GM12801 (cell line): ENCODE measurements around the gene TENM4.

ENCODE experiments used
- TF ChIP-seq, protein P1 (sequence below): IDR thresholded peaks from one replicate; pipeline ENCODE4 v1.5.1; 2011; ENCODE audit warnings: control low read depth; ENCODE audit not compliant: insufficient read length; ENCODE audit errors: extremely low read depth

The TENM4 gene

DNA sequence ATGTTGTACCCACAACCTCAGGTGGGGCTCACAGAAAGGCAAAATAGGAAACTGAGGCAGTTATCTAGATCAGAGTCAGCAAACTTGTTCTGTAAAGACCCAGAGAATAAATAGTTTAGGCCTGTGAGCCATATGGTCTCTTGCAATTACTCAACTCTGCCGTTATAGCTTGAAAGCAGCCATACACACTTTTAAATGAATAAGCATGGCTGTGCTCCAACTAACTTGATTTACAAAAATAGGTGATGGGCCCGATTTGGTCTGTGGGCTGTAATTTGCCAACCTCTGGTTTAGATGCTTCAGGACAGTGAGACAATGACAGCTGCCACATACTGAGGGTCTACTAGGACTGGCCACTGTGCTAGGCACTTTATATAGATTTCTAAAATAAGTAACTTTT is 667.3 kb downstream of the TENM4 start:
- TF ChIP-seq, protein P1, sequence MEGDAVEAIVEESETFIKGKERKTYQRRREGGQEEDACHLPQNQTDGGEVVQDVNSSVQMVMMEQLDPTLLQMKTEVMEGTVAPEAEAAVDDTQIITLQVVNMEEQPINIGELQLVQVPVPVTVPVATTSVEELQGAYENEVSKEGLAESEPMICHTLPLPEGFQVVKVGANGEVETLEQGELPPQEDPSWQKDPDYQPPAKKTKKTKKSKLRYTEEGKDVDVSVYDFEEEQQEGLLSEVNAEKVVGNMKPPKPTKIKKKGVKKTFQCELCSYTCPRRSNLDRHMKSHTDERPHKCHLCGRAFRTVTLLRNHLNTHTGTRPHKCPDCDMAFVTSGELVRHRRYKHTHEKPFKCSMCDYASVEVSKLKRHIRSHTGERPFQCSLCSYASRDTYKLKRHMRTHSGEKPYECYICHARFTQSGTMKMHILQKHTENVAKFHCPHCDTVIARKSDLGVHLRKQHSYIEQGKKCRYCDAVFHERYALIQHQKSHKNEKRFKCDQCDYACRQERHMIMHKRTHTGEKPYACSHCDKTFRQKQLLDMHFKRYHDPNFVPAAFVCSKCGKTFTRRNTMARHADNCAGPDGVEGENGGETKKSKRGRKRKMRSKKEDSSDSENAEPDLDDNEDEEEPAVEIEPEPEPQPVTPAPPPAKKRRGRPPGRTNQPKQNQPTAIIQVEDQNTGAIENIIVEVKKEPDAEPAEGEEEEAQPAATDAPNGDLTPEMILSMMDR: no peak

DNA sequence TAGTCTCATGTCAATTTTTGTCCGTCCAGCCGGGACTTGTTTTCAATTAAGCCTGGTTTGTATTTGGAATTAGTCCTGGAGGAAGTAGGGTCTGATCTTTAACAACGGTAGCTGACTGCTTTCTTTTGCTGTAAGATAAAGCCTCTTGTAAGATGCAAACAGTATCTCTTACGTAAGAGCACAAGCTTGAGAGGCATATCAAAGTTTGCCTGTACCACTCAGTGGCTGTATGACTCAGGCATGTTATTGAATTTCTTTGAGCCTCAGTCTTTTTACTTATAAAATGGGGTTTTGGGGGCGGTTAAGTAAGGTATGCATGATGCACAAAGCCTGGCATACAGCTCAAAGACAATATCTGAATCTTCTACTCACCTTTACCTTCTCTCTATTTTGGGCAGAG is 667.8 kb downstream of the TENM4 start:
- TF ChIP-seq, protein P1: no peak

DNA sequence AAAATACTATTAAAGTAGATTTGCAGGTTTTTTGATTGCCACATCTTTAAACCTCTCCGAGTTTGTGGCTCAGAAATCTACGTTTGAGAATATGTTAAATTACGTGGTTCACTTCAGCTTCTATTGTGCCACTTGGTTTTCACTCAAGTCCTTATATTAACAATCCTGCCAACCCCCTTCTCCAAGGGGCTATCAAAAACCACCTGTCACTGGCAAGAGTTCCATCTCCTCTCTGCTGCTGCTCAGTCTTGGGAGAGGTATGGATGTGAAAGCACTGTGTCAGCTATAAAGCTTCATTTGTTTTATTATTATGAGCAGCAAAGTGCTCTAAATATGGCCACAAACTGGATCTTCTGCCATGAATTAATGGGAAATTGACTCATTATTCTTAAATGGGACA is 668.6 kb downstream of the TENM4 start:
- TF ChIP-seq, protein P1: no peak

DNA sequence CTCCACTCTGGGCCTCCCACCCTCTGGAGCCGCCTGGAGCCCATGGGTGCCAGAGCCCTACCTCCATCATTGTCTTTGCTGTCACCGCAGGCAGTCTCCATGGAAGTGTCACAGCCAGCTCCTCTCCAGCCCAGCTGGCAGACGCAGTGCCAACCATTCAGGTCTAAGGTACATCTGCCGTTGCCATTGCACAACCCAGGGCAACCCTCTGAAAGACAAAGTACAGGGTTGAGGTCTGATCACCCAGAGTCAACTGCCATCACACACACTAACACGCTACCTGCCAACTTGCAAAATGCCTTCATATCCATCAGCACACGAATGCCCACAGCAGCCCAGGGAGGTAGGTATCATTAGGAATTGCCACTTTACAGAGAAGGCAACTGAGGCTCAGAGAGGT is 669.9 kb downstream of the TENM4 start:
- TF ChIP-seq, protein P1: no peak

DNA sequence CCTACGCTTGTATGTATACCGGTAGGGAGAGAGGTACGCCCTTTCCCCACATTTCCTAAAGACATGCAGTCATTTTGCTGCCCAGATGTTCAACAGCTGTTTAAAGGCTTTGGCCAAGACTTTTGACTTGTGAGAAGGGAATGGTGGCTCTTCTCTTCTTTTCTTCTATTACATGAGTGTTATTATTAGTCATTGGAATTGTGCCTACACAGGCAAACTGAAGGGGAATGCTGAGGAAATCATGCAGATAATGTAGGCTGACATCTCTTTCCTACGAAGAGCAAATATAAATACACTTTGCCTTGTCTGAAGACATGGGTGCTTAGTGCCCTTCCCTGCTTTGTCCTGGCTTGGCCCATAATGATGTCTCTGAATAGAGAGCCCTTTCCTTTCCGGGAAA is 671.9 kb downstream of the TENM4 start:
- TF ChIP-seq, protein P1: no peak

DNA sequence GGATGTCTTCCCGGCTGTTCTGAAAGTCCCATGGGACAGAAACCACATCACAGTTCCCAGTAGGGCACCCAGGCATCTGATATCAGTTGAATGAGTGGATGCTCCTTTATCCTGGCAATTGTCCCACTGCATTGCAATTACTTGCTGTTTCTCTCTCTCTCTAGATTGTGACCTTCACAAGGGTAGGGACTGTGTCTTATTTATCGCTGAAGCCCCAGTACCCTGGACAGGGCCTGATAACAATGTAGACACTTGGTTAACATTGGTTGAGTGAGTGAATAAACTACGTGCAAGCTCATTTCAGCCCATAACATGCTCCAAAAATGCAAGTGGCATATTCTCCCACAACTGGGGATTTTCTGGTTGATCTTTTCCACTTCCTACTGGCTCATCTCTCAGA is 672.5 kb downstream of the TENM4 start:
- TF ChIP-seq, protein P1: no peak

DNA sequence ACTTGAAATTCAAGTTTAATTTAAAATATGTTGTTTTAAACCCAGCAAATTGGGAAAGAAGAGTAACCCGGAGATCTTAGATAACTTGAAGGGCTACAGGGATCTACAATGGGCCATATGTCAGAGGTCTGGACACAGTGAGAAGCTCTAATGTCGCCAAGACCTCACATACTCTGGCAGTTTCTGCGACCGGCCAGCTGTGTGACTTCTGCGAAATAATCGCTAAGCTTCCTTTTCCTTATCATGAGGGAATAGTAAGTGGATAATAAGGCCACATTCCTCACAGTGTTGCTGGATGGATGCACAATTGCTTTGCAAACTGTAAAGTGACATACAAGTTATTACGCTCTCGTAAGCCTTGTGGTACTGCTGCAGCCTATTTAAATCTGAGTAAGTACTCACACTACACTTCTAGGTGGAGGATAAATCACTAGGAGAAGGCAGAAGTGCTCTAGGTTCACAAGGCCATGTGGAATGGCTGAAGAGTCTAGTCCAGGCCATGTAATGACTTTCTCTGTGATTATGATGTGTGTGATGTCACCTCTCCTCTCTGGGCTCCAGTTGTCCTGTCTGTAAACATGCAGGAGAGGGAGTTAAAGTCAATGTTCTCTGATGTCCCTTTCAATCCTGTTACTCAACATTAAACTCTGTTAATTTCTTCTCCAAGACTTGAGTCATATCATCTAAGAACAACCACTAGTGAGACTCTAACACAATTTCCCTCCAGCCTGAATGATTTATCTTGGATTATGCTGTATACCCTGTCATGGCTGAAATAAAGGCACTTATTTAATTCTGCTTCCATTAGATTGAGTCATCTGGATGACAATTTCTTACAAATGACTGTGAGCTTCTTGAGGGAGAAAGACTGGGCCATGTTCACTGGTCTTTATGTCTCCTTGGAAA is 673.5 kb downstream of the TENM4 start:
- TF ChIP-seq, protein P1: no peak
